ENCODE data around the gene RPL22. TPM values are rescaled to one million over a fixed set of nuclear protein-coding genes. Genes with fewer than 3 reads are reported as not detected.

The RPL22 gene
- total and polyA plus RNA-seq, 2 of the 8 experiments (the other 6 are each of a cell fraction or from before 2014, with no cell fraction given) = 133 to 521 TPM

- TF ChIP-seq TAF1 (IDR thresholded peaks at IDR 0.05; ENCODE audit: low read depth, low read length) = peak; percentile 16; the same call in 1 of the 2 replicates
- peak; percentile 64 for TF ChIP-seq BACH1 (IDR thresholded peaks at IDR 0.05; ENCODE audit: low read length)
- no peak for TF ChIP-seq POLR2A (IDR thresholded peaks at IDR 0.05; ENCODE audit: control extremely low read depth in 1 of 2, low read depth in 2 of 2, low read length in 2 of 2)
Measured at GRCh38 chr1:6239950-6240768, 40.8 kb upstream of the RPL22 start (continued).
